Activated gamma-delta T cell (primary cell): ENCODE results near the gene ASCL5.
"Not testable (repeated sequence)": the region's sequence is repeated elsewhere in the genome, so short reads cannot be mapped to it uniquely, and the experiment has no call there.

Source experiments
- DNase-seq: peaks from one replicate; lab custom pipeline; 2025; lab: John Stamatoyannopoulos, UW
- total RNA-seq, 2 donors: gene quantifications; one replicate each; lab custom pipeline; 2026; lab: John Stamatoyannopoulos, UW

The ASCL5 gene, protein sequence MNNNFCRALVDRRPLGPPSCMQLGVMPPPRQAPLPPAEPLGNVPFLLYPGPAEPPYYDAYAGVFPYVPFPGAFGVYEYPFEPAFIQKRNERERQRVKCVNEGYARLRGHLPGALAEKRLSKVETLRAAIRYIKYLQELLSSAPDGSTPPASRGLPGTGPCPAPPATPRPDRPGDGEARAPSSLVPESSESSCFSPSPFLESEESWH
- 0.13 to 0.15 reads per million in 2 donors for total RNA-seq

DNA sequence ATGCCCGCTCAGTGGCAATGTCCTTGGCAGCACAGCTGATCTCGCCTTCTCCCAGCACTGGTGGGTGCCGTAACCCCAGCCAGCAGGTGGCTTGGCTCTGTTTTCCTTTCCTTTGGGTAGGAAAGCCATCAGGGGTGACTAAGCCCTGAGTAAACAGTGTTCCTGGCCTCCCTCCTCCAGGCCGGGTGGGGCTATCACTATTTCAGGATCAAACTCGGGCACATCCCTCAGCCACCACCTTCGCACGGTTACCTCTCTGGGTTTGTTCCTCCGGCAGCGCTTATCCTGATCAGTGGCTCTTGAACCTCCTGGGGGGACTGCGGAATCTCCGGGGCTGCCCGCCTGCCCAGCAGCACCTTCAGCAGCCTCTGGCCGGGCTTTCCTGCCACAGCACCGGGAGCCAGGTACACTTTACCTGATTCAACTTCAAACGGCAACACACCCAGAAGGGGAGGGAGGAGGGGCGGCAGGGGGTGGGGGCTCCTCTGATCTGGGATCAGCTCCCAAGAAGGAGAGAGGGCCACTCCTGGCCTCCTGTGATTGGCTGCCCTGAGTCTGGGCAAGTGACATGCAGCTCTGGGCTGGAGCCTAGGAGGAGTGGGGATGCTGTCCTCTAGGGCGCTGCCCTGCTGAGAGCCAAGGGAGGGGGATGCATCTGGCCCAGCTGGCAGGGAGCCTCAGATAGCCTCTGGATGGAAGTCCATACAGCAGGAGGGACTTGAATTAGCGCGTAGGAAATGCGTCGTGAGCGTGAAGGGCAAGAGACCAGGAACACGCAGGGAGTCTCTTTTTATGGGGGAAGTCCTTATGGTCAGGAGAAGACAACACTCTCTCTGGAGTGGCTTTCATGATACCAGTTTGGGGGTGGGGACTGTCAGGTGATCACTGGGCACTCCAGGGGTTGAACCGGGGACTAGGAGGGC lies at the start of gene ASCL5:
Gene ASCL5 (minus strand): TSS at position 353 of the 923 bp plus-strand sequence. CDS start 11,812 bp downstream, outside the sequence.
- DNase-seq, result no peak

DNA sequence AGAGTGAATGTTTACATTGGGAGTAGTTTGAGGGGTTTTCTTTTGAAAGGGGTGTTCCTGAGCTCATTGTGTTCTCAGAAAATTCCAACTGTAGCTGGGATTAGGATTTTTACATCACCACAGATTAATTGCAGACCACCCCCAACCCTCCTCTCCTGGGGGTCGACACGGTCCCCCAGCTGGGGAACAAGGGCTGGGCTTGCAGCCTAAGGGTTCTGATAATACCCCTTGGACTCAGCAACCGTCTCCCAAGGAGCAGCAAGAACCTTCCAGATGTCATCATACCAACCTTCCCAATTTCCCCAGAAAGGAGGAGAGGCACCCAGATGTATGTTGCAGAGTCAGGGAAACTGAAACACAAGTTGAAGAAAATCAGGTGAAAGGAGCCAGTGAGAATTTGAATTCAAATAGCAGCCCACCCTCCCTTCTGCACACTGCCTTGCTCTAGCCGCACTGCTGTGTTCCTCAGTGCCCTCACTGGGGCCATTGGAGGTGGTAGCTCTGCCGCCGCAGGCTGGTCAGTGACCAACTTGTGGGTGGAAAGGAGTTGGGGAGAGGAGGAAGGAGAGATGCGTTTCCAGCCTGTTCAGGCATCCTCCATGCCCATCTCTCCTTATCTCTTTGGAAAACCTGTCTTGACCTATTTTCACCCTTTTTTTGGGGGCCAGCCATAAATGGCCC lies 49.0 kb upstream of the ASCL5 start:
- no peak for DNase-seq

DNA sequence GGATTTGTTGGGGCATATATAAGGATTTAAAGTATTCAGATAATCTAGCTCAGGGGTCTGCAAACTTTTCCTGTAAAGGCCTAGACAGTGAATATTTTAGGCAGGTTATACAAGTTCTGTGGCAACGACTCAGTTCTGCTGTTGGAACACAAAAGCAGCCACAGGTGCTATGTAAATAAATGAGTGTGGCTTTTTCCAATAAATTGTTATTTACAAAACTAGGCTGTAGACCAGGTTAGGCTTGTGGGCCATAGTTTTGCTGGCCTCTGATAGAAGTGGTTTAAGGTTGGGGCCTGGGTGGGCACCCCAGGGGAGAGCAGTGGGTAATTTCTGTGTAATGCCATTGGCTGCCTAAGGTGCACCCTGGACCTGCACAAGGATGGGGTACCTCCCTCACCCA lies 46.8 kb upstream of the ASCL5 start:
- no peak for DNase-seq

DNA sequence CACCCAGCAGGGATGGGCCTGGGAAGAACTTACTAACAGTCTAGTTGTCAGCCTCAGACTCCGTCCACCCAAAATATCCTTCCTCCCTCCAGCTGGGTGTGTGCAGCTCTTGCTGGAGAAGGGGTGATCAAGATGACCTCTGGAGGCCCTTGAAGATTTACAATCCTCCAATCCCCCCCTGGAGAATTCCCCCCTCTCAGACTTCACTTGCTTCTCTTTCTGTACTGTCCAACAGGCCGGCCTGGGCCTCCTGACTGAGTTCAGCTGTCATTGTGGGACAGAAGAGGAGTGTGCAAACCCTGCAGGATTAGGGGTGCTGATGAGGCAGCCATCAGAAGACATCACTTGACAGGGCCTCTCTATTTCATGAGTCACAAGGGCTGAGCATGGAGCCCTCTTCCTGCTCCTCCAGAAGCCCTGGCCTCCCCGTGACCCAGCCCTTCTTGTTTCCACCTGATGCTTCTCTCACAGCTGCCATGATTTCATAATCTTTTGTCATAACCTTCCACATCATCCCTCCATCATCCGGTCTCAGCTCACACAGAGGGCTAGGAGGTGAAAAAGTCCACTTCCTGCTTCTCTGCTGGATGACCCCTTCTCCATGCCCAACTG lies 46.1 kb upstream of the ASCL5 start:
- DNase-seq, result no peak

DNA sequence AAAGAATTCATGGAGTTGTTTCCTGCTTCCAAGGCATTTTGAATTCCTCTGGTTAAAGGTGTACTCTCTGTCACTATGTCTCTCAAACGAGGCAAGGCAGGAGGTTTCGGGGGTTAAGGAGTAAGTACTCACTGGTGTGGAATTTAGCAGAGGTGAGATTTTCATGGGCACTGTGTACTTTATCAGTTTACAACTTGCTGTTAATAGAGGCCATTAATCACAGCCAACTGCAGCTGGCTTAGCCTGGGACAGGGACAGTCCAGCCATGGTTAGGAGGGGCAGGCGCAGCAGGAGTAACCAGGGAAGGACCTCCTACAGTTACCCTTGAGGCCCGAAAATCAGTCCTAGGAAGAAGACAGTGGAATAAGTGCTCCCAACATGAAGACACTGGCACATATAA lies 45.3 kb upstream of the ASCL5 start:
- DNase-seq, result no peak

DNA sequence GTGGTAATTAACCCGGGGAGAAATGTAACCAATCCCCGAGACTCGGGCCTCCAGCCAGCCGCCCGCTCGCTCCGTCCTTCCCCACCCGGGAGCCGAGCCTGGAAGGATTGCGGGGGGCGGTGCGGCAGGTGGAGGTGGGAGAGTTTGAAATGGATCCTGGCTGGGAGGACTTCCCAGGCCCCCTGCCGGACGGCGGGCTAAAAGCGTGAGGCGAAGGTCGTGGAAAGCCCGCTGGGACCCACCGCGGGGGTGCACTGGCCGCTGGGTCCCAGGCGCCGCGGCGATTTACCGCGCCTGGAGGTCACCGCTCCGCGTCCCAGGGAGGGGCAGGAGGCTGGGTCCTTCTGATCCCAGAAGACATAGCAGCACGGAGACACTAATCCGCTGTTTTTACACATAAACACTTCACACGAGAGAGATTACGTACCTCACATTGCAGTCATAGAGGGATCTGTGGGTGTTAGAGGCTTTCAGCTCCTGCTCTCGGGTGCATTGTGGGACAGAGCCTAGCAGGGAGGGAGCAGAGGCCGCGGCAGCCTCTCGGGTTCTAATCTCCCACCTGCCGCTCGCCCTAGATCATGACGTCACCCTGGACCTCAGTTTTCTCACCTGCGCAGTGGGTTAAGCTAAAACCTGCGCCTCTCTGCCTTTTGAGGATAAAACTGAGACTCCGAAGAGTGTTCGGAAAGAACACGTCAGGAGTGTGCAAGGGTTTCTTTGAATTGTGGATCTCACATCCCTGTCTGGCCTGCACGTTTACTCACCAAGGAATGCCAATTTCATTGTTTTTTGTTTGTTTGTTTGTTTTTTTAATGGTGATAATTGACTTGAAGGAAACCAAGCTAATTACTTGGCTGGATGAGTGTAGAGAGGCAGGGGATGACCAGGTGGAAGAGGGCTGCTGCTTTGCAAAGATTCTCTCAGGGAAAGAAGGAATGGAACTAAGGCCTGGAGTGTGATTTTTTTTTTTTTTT lies 44.4 kb upstream of the ASCL5 start:
- DNase-seq, result peak; percentile 19

DNA sequence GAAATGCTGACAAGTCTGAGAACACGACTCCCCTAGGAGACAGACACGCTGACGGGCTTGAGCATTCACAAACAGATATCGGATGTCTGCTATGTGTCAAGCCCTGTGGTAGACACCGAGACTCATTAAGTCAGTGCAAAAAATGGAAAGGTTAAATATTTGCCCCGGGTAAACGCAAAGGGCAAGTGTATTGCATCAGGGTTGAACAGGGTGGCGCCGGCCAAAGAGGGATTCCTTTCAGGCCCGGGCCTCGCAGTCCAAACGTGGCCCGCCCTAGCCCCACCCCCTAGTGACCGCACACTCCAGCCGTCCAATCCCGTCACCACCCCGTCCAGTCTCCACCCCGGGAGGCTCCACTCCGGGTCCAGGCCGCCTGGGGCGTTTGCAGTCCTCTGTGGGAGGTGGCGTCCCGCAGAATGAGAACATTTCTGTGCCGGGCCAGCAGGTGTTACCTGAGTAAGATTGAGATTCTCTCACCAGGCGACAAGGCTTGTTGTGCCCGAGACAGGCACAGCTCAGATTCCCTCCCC lies 43.6 kb upstream of the ASCL5 start:
- DNase-seq, result peak; percentile 44

DNA sequence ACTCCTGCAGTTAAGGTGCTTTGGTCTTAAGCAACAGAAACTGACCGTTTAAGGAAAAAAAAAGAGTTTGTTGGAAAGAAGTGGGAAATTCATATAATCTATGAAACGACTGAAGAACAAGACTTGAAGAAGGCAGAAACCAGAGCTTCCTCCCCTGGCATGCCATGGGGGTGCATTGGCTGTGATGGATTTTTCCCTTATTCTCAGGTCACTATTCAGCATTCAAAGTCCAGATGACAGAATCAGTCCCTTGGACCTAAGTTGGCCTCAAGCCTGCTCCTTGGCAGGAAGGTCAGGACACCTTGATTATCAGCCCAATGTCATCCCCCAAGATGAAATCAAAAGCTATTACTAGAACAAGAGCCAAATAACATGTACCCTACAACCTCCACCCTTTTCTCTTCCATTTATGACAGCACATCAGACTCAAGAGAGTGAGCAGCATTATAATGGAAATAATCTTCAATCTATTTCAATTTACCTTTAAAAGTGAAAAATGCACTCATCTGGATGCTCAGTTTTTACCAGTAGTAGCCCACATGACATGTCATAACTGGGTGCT lies 43.1 kb upstream of the ASCL5 start:
- no peak for DNase-seq

DNA sequence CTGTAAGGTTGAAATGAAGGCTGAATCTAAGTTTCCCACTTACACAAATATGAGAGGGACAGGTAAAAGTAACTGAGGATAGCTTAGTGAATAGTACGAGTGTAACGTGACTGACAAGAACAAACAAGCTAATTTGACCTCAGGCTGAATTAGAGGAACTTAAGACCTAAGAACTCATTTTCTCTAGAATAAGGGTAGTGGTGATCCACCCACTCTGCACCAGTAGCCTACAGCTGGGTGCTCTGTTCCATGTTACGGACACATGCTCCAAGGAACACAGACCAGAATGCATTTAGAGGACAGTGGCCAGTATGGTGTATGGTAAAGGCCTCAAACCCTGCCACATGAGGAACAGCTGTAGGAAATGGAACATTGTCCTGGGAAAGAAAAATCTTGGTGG lies 42.2 kb upstream of the ASCL5 start:
- no peak for DNase-seq

DNA sequence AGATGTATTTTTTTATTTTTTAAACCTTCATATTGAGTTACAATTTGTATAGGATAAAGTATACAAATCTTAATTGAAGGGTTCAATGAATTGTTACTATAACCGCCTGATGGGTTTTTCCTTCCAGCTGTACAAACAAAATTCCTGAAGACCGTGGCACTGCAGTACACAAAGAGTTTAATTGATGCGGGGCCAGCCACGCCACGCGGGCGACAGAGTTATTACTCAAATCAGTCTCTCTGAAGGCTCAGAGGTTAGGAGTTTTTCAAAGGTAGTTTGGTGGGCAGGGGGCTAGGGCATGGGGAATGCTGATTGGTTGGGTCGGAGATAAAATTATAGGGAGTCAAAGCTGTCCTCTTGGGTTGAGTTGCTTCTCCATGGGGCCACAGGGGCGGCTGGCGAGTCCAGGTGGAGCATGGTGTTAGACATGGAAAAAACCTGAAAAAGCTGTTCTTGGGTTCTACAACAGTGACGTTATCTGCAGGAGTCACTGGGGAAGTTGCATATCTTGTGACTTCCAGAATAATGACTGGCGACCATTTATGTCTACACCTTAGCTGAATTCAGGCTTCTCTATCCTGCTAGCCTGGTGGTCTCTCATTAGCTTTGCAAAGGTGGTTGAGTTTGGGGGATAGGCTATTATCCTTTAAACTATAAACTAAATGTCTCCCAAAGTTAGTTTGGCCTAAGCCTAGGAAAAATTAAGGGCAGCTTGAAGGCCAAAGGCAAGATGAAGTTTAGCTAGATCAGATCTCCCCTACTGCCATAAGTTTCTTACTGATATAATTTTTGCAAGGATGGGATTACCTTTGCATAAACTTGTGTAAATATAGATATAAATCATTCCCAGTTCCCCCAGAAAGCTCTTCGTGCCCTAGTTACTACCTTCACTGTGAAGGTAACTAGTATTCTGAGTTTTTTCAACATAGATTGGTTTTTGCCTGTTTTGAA lies 40.3 kb upstream of the ASCL5 start:
- DNase-seq, result no peak

DNA sequence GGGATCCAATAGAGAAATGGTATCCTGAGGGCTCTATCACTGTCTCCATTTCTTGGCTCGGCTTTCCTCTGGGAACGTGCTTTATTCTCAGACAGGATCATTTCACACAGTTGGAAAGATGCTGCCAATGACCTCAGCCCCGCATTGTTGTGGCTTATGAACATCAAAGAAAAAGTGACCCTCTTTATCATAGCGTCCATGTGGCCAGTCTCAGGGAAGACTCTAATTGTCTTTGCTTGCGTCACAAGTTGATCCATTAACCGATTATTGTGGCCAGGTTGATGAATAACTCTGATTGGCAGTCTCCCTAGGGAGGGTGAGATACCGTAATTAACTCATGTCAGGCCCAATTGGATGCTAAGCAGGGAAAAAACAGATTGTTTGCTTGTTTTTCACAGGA lies 37.7 kb upstream of the ASCL5 start:
- DNase-seq, result no peak

DNA sequence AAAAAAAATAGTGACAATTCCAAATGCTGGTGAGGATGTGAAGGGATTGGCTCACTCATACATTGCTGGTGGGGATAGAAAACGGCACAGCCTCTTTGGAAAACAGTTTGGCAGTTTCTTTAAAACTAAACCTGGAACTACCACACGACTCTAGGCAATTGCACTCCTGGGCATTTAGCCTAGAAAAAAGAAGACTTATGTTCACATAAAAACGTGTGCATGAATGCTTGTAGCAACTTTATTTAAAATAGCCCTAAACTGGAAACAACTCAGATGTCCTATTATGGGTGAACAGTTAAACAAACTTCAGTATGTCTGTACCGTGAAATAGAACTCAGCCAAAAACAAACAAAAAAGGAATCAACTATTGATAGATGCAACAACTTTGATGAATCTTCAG lies 36.7 kb upstream of the ASCL5 start:
- no peak for DNase-seq

DNA sequence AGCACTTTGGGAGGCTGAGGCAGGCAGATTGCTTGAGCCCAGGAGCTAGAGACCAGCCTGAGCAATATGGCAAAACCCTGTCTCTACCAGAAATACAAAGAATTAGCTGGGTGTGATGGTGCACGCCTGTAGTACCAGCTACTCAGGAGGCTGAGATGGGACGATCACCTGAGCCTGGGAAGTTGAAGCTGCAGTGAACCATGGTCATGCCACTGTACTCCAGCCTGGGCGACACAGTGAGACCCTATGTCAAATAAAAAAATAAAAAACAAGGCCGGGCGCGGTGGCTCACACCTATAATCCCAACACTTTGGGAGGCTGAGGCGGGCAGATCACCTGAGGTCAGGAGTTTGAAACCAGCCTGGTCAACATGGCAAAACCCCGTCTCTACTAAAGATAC lies 36.1 kb upstream of the ASCL5 start:
- not testable (repeated sequence) for DNase-seq

DNA sequence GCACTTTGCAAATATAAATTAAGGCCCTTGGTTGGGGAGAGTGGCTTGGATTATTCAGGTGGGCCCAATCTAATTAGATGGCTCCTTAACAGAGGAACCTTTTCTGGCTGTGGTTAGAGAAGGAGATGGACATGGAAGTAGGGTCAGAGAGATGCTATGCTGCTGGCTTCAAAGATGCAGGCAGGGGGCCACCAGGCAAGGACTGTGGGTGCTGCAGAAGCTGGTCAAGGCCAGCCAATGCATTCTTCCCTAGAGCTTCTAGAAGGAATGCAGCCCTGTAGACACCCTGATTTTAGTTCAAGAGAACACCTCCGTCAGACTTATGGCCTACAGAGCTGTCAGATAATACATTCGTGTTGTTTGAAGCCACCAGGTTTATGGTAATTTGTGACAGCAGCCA lies 31.0 kb upstream of the ASCL5 start:
- no peak for DNase-seq

DNA sequence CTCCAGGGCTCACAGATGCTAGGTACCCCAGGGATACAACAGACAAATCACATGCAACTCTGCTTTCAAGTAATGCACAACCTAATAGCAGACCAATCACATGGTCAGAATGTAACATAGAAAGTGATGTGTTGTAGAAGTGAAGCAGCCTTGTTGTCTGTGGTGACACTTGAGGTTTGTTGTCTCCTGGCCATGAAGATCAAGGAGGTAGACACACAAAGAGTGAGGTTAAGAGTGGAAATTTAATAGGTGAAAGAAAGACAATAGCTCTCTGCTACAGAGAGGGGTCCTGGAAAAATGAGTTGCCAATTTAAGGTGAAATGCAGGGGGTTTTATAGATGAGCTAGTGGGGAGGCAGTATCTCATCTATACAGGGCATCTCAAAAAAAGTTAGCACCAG lies 29.8 kb upstream of the ASCL5 start:
- DNase-seq, result no peak

DNA sequence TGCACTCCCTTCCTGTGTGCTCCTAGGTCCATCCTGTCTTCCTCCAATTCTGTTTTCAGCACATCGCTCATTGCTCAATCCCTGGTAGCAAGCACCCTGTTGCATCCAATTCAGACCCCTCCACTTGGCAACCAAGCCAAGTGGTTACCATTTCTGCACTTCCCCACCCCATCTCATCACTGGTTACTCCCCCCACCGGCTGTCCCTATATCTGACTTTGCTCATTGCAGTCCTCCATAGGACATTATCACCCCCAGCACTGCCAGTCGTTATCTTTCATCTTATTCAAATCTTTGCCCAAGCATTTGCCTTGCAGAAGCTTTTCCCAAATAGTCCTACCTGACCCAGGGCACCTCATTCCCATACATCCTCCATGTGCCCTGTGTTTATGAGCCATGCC lies 29.4 kb upstream of the ASCL5 start:
- no peak for DNase-seq

DNA sequence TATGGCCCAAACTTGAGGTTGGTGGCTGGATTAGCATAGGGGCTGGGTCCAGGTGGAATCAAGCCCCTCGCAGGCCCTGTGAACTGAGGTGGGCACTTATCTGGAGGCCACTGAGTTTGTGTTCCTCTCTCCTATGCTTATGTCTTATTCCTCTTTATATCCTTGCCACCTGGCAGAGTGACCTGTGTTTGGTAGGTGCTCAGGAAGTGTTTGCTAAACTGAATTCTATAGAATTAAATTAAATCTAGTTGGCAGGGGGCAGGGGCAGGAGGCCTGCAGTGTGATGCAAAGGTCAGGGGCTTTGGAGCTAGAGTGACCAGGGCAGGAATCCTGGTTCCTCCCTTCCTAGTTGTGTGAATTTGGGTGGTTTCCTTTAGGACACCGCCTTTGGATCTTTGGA lies 28.4 kb upstream of the ASCL5 start:
- DNase-seq, result no peak

DNA sequence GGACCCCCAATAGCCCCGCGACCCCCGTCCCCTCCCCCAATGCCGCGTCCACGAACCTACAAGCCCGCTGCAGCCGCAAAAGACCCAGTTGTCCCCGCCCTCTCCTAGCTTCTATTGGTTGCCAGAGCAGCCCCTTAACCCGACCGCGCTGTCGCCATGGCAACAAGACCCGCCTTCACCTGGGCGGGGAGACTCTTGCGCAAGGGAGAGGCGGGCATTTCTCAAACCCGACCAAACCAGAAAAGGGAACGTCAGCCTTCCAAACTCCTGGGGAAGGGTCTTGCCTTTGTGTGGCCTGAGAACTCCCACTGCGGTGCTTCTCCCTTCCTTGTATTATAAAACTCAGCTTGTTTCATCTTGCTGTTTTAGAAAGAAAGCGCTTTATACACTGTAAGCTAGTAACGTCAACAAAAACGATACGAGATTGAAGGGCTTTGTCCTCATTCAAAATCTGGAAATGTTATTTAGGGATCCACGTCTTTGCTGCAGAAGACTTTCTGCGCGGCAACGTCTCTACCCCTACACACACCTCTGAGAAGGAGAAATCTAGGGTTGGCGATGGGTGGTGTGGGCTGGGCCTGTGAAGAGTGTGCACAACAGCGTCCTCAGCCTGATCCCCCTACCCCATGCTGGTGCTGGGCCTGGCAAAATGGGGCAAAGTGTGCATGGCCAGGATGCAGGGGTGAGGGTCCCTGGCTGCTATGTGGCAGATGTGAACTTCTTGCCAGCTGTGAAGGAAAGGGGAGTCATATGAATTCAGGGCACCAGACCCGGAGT lies 27.6 kb upstream of the ASCL5 start, which contains the start of gene TMEM9:
Gene TMEM9 (minus strand): TSS at position 86 of the 777 bp plus-strand sequence. CDS start 551 bp downstream, outside the sequence.
- peak; percentile 92 for DNase-seq
